Forelimb muscle (tissue), 1 donor: ENCODE measurements around the gene KLHL12. TPM values are rescaled to one million over a fixed set of nuclear protein-coding genes. Genes with fewer than 3 reads are reported as not detected.

Experiments used
- DNase-seq: peaks from one replicate; pipeline ENCODE4 v3.0.0-alpha.2; 2013; ENCODE audit warnings: low read depth
- polyA plus RNA-seq: library from polyadenylated mRNA; unstranded; fragments of 120-200 nt; gene quantifications from one replicate; pipeline ENCODE4 v1.2.1, GENCODE V29; 2013; ENCODE audit not compliant: insufficient read length

Gene KLHL12
- polyA plus RNA-seq, 1 donor, result 18.7 TPM

DNA sequence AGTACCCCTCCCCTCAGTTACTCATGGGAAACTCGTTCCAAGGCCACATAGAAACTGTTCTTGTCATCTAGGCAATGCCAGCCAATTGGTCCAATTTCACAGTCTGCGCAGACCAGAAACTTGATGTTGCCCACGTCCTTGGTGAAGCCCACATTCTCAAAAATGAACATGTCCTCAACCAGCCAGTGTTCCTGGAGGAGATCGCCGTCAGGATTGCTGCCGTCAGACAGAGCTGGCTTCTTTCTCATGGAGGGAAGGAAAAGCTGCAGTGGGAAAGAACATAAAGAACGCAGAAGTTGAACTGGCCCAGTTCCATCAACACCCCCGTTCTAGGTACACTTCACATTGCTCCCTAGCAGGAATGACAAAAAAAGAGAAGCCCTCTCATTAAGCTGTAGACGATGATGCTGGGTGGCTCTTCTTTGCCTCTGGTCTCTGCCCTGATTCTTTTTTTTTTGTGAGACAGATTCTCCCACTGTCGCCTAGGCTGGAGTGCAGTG is 46.0 kb downstream of the KLHL12 start:
- no peak for DNase-seq

DNA sequence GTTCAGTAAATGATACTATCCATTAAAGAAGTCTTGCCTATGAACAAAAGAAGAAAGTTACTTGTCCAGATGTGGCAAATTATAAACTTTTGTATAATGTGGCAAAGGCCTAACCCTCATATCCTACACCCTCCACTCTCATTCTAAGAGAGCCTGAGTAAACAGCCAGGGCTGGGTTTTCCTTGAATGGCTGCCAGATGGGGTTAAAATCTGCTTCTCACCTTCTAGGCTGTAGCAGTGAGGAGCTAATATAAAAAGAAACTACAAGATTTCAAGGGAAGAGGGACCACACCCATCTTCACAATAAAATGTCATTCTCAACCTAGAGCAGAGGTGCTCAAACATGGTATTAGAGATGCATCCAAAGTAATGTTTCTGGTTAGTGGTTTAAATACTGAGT is 47.0 kb downstream of the KLHL12 start:
- DNase-seq, result no peak

DNA sequence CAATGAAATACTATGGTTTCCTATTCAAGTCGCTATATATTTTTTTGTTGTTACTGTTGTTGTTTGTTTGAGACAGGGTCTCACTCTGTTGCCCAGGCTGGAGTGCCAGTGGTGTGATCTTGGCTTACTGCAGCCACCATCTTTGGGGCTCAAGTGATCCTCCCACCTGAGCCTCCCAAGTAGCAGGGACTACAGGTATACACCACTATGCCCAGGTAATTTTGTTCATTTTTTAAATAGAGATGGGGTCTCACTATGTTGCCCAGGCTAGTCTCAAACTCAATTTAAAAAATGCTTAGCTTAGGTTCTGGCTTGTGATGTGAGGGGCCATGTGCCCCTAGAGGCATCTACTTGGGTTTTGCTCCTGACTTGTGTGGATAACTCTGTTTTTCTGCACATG is 47.9 kb downstream of the KLHL12 start:
- DNase-seq, result no peak

DNA sequence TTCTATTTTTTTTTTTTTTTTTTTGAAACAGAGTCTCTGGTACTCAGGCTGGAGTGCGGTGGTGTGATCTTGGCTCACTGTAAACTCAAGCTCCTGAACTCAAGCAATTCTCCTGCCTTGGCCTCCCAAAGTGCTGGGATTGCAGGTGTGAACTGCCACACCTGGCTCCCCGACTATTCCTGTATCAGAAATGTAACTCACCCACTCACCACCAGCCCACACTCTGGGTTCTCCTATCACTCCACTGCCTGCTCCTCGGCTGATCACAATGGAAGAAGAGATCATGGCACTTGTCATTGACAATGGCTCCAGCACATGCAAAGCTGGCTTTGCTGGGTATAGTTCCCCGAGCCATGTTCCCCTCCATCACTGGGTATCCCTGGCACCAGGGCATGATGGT is 54.0 kb downstream of the KLHL12 start:
- DNase-seq, result no peak

GRCh38 chr1:202871367-202871766 is 55.7 kb downstream of the KLHL12 start:
- DNase-seq, result no peak

GRCh38 chr1:202862679-202863560 is 64.1 kb downstream of the KLHL12 start:
- no peak for DNase-seq

GRCh38 chr1:202861420-202862132 is 65.5 kb downstream of the KLHL12 start:
- DNase-seq, result peak; percentile 34

DNA sequence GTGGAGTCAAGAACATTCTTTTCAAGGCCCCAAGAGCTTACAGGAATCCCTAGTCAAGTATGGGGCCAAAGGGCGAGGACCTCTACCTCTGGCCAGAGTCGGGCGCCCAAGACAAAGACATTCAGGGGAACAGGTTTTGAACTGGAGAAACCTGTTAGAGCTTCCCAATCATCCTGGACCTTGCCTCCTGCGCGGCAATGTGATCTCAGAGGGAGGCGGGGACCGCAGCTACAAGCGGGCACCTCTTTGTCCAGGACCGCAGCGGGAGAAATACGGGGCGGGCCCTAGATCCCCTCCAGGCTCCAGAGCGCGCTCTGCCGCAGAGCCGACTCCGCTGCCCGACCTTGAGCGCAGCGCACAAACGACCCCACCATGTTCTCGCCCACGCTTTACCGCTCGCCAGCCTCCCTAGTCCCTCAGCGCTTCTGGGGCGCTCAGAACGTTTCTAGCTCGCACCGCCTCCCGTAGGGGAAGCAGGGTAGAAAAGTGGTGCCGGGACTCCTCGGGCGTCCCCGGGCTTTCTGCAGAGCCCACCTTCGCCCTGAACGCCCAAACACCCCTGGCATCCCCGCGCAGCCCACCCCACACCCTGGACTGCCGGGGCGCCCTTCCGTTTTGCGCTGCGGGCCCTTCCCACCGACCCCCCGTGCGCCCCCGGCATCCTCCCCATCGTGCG is 66.2 kb downstream of the KLHL12 start:
- DNase-seq, result no peak

- no peak for DNase-seq
Measured at GRCh38 chr1:202858789-202859414, 68.1 kb downstream of the KLHL12 start.

DNA sequence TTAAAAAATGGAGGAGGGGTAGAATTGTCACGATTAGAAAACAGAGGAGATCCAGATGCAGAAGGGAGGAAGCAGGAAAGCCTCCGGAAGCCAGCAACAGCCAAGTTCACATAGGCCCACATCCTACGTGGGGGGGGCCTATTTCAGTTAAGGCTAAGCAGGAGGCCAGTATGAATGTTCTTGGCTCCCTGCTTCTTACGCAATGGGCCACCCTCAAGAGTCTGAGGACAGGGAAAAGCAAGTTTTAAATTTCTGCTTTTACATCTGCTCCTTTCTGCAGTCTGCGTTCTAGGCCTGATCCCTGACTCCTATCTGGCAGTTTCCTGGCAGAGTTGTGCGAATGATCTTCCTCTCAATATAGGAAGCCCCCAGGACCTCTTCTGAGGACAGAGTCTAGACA is 68.7 kb downstream of the KLHL12 start:
- peak; percentile 25 for DNase-seq

- DNase-seq, result no peak
Measured at GRCh38 chr1:202857136-202857610, 69.9 kb downstream of the KLHL12 start.

DNA sequence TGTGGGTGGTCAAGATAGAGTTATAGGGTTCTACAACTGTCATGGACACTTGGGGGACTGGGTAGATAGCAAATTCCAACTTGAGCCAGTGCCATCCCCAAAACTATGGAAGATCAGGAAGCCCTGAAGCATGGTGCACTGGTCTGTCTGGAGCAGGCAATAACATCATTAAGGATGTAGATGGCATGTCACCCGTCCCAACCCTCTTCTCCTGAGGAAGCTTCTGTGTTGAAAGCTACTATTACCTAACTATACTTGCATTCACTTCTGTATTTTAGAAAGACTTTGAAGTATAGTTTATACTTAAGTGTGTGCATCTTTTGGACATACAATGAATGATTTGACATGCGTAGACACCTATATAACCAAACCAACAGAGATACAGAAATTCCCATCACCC is 71.0 kb downstream of the KLHL12 start:
- no peak for DNase-seq

DNA sequence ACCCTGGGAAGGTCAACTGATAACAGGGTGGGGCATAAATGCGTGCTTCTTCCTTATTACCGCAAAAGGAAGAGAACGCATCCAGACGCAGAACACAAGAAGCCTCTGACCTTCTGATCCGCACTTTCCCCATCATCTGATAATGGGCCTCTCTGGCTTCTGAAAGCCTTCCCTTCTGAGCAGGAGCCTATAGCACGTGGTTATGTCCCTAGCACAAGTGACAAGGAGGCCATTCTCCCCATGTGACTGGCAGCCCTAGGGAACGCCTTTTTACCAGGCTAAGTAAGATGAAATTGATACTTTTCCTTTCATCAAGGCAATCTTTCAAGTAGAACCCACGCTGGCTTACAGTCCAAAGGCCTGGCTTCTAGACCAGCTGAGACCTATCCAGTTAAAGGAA is 72.2 kb downstream of the KLHL12 start:
- no peak for DNase-seq

GRCh38 chr1:202852163-202852904 is 74.7 kb downstream of the KLHL12 start:
- no peak for DNase-seq

DNA sequence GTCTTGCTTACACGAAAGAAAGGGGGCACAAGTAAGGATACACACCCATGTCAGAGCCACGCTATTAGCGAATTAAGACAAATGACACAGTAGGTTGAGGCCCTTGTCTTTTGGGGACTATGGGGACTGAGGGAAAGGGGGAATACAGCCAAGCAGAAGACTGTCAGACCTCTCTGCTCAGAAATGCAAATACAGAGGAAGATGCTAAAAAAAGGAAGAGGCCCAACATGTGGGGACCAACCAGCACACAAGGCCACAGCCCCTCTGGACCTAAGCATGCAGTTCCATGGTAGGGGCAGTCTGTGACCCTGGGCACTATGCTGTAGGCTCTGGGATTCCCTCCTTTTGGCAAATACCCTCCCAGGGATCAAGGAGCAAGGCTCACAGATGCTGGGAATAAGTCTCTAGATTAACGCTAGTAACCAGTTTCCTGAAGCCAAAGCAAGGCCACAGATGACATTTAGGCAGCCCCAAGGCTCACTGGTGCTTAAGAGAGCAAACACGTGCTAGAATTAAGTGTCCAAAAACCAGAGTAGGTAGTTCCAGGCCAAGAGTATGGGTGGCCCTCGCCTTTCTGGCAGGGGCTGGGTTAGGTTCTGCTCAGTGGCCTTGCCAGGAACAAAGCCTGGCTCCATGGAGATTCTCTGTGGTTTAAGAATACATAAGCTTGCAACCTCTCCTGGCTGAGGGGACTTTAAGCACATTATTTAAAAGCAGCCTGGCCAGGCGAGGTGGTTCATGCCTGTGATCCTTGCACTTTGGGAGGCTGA is 76.3 kb downstream of the KLHL12 start:
- DNase-seq, result no peak

GRCh38 chr1:202848191-202848542 is 78.9 kb downstream of the KLHL12 start:
- DNase-seq, result no peak

DNA sequence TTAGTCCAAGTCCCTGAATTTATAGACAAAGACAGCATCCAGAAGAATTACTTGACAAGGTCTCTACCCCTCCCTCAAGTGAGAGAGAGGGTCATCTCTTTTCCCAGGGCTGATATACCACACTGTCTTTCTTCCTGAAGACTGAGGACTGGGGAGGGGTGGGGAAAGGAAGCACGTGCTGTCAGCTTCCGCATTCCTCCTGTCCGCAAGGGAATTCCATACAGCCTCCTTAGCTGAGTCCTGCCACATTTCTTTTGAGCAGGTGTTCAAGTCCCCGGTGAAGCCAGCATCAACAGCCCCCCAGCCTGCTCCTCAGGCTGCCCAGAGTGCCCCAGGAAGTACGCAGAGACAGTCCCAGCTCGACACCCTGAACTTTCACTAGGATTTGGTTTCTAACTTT is 82.1 kb downstream of the KLHL12 start:
- DNase-seq, result no peak

DNA sequence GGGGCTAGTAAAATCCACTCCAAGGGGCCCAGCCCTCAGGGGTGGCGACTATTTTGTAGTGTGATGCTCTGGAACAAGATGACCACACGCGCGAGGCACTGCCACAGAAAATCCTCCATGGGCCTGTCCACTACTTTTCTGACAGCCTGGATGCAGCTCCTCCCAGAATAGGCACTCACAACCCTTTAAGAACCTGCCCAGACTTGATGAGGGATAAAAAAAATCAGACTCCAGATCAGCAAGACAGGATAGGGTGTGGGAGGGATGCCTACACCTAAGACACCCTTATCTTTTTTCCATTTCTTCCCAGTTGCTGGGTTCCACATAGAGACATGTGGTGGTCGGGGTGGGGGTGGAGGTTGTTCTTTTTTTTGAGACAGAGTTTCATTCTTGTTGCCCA is 82.8 kb downstream of the KLHL12 start:
- no peak for DNase-seq

- DNase-seq, result no peak
Measured at GRCh38 chr1:202843081-202843480, 84.0 kb downstream of the KLHL12 start.
